GM21723 (cell line): ENCODE measurements around the gene GPD1L.

Experiments used
- ATAC-seq: cut with Tn5 transposase; IDR thresholded peaks from one replicate; pipeline ENCODE4 v1.9.1; 2021; ENCODE audit warnings: mild to moderate bottlenecking, moderate library complexity; ENCODE audit not compliant: unreplicated experiment

Gene GPD1L

DNA sequence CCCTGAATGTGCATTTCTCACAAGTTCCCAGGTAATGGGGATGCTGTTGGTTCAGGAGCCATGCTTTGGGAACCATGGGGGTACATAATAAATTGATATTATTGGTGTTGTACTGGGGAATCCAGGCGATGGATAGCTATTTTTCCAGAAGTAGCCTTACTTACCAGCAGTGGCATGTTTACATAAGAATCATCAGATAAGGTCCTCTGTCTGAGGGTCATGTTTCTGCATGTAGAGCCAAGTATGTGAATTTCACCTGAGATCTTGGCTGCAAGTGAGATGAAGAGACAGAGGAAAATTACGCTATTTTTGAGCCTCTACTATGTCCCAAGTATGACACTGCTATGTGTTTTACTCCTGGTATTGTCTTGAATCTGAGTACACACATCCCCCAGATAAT lies 26.3 kb downstream of the GPD1L start:
- no peak for ATAC-seq

DNA sequence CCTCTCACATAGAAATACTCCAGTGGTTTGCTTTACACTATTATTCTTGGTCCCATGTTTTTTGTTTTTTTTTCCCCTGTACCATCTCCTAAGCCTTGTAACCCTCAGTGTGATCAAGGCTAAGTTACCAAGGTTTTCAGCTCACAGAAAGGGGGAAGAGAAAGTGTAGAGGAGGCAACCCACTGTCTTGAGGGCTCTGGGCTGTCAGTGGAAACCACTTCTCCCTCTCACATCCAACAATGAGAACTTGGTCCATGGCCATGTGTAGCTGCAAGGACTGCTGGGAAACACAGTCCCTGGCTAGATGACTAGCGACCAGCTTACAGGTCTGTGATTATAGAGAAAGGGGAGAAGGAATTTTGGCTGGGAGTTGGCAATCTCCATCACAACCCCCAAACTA lies 30.3 kb downstream of the GPD1L start:
- ATAC-seq: no peak

DNA sequence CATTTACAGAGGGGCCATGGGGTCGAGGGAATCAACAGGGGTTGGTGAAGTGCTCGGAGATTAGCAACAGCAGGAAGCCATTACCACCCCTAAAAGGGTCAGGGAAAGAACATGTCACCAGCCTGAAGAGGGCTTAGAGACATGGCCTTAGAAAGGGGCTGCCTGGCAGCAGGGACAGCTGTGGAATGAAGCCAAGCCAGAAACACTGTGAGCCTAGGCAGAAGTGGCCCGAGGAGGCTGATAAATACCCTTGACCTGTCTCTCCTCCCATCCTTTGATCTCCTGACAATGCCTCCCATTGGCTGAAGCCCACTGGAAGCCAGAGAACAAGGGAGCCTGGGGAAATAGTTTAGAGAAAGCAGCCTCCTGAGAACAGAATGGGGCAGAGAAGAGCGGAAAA lies 31.4 kb downstream of the GPD1L start:
- ATAC-seq: no peak

DNA sequence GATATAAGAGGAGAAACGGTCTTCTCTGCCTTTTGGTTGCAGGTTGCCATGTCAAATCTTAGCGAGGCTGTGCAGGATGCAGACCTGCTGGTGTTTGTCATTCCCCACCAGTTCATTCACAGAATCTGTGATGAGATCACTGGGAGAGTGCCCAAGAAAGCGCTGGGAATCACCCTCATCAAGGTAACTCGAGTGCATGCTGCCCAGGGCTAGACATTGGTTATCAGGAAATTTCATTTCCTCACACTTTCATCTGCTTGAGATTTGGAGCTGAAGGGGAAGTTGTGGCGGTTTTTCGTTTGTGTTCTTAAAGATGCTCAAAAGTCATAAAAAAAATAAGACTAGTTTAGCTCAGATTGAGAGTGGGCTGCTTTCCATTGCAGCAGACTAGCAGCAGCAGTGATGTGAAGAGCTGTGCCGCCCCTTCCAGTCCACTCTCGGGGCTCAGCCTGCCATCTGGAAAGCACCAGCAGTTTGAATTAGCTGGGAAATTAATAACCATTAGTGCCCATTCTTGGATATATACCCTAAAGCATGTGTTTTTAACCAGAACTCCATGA lies 32.2 kb downstream of the GPD1L start:
- no peak for ATAC-seq

DNA sequence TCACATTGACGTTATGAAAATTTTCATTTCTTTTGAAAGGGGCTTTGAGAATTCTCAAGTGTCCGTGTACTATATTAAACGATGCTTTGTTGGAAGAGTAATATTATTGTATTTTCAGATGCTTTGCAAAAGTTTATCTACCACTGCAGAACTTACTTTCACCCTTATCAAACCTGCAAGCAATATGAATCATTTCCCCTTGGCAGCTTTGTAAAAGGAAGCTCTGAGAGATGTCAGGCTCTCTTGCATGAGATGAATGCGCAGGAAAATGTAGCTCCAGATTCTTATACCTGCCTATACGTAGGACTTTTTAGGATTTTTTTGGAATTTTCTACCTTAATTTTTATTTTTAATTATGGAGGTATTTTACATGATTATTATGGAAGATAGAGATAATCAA lies 34.5 kb downstream of the GPD1L start:
- ATAC-seq: no peak

DNA sequence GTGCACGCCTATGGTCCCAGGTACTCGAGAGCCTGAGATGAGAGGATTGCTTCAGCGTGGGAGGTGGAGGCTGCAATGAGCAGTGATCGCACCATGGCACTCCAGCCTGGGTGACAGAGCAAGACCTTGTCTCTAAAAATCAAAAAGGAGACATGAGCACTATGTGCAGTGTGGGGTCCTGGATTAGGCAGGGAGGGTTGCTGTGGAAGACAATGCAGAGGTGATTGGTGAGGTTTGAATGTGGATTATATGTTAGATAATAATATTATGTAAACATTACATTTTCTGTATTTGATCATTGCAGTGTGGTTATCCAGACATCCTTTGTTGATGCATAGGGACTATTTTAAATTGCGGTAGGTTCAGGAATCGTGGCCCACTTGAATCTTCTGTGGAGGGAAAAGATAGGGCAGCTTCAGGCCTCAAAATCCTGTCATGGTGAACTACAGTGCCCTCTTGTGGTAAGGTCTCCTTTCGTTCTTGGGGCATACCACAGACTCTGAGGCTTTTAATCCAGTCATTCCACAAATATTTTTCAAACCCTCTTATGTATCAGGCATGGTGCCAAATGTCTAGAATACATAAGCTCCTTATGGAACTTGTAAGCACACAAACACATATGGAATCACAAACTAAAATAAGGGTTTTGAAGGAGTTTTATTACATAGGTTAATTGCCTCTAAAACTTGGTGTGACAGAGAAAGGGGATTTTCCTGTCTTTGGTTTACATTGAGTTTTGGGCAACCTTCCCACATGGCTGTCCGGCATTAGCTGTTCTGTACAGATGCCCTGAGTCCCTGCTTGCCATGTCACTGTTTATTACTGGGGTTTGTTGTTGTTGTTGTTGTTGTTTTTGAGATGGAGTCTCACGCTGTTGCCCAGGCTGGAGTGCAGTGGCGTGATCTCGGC lies 37.7 kb downstream of the GPD1L start:
- ATAC-seq: no peak

DNA sequence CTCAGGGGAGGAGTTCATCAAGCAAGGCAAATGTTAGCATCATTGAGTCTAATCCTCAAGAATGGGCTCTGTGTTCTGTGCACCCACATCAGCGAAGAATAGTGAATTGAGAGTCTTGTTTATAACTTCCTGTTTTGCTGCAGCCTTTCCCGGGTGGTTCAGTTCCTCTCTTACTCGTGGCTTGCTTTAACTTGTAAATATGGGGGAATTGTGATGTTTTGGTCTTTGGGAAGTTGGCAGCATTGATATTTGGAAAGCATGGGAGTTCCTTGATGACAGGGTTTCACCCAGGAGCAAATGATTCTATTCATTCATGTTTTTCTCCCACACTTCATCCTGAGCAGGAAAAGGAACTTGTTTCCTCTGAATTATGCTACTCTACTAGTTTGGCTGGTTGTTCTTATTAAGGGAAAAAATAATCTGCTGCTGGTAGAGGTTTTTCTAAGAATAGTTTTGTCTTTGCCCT lies 40.4 kb downstream of the GPD1L start:
- no peak for ATAC-seq

DNA sequence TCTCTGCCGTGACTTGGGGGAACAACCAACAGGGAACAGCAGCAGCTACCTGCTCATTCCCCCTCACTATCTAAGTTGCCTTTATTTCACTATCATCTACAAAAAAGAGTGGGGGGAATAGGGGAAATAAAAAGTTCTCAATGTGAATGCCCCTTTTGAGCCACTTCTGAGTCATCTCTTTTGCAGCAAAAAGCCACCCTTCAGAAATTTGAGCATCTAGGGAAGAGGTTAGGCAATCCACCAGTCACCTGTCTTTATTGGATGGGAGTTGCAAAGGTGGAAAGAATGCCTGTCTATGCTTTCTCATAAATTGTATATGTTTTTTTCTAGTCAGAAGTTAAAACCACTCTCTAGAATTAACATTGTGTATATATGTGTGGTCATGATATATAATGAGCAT lies 41.1 kb downstream of the GPD1L start:
- no peak for ATAC-seq

DNA sequence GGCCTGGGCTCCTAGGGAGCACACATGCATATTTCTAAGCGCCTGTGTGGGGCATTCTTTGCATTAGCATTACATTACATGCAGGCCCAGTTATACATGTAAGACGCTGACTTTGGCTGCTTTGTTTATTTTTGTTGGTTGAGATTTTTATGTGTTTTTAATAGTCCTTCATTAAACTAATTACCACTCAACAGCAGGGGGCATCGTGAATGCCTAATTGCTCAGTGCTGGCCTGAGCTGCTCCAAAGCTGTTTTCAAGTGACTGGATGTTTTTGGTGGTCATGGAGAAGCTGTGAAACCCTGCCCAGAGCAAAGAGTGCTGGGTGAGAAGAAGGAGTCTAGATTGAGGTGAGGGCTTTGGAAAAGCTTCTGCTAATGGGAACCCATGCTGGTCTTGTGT lies 41.5 kb downstream of the GPD1L start:
- no peak for ATAC-seq

DNA sequence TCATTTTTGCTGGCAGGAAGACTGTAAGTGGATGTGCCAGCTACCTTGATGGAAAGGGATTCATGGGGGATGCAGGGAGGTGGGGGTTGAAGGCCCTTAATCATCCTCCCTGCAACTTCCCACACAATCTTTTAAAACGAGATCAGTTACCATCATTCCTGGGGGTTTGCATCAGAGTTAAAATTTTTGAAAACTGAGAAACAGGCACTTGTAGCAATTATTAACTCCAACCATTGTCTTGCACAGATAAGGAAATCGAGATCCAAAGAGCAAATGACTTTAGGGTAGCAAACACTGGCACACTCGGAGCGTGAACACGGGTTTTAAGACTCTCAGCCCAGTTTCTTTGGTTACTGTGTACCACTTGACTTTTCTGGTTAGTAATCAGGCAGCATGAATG lies 41.9 kb downstream of the GPD1L start:
- ATAC-seq: no peak

DNA sequence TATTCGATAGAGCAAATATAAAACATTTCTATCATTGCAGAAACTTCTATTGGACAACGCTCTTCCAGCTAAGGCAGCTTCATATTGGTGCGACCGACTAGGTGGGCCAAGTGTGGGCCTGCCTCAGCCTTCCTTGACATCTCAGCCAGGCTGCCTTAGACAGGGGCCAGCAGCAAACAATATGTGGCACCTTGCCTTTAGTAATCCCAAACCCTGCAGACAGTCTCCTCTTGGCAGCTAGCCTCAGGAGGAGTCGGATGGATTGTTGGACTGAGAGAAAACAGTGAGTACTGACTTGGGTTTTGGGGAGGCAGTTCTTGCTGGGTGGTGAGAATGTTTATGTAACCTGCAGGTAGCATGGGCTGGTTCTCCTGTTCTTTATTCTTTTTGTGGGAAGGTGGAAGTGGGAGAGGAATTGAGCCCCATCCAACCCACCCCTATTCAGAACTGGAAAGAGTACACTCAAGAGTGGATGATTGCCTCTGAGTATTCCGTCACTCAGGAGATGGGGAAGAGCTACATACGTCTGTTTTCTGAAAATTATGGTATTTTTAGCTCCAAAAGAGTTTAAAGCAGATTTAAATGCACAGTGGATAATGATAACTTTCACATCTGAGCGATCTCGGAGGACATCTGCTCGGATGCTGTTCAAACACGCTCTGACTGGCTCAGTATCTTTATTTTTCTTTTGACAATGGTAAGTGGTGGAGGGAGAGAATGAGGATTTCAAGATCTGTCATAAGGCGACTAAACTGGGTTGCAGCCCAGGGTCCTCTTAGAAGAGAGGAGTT lies 47.2 kb downstream of the GPD1L start:
- no peak for ATAC-seq

DNA sequence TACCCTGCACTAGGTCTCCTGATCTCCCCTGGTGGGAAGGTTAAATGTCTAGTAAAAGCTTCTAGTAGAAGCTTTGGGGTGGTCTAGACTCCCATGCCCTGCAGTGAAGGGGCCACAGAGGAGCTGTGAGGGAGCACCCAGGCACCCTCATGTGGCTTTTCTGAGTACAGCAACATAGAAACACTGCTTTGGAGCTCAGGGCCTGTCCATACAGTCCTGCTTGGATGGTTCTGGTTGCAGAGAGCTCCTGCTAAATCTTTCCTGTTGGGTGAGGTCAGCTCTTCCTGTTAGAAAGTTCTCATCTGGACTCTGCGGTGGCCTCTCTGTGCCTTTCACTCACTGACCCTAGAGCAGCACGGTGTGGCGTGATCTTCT lies 47.8 kb downstream of the GPD1L start:
- ATAC-seq: peak; percentile 52

DNA sequence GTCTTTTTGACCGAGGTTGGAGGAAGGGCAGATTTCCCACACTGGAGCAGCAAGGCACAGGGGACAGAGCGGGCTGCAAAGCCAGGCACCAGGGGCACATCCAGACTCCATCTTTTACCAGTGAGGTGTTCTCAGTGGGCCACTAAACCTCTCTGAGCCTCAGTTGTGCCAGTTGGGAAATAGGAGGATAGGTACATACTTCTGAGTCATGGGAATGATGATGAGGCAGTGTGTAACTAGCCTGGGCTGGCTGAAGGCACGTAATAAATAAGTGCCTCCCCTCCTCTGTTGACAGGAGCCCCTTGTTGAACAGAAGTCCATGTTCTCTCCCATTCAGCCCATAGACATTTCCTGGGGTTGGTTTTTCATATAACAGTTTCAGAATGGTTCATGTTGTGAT lies 48.7 kb downstream of the GPD1L start:
- no peak for ATAC-seq

DNA sequence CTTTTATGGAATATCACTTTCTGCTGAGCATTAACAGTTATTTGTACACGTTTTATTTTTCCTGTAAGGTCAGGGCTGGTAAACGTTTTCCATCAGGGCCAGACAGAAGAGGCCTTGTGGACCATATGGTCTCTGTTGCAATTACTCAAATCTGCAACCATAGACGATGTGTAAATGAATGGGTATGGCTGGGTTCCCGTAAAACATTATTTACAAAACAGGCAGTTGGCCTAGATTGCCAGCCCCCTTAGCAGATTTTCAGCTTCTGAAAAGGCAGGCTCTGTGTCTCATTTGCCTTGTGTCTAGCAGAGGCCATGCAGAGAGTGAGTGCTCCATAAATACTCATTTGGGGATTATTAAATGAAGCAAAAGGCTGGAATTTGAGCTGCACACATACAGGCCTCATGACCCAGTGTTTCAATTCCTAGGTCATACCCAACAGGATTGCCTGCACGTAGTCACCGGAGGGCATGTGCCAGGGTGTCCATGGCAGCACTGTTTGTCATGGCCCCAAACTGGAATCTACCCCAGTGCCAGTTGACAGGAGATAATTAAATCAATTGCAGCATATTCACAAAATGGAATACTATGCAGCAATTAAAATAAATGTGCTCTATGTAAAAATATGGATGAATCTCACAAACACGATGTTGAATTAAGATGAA lies 51.3 kb downstream of the GPD1L start:
- no peak for ATAC-seq

DNA sequence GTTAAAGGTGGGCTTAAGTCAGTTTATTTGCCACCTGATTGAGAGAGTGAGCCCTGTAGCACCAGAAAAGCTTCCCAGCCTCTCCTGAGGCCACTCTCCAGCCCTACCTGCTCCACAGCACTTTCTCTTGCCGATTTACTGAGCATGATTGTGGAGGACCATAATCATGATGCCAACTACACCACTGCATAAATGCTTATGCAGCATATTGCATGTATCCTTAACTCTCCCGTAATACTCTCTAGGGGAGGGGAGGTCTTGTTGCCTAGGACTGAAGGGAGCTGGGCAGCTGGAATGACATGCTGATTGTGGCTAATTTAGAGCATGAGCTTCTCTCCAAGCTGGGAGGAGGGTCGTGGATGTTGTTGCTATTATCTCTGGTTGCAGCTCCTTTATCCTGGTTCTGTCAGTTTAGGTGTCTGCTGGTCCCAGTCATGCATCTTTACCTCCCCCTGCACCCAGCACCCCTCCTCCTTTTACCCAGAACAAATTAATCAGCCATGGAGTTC lies 54.3 kb downstream of the GPD1L start:
- ATAC-seq: no peak

DNA sequence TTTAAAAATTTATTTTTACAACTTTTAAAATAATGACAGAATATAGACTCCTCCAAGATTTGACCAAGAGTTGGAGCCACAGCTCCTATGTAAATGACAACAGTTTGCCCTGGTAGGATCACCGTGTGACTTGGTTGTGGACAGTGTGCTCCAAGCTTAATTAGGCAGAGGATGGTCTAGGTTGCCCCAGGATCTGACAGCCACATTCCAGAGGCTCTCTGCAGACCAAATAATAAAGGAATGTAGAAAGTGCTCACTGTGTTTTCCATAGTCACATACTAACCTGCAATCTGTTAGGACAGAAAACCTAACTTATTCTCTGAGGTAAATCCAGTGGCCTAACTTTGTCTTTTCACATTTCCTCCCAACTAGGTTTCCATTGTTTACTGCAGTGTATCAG lies 59.0 kb downstream of the GPD1L start:
- ATAC-seq: no peak

DNA sequence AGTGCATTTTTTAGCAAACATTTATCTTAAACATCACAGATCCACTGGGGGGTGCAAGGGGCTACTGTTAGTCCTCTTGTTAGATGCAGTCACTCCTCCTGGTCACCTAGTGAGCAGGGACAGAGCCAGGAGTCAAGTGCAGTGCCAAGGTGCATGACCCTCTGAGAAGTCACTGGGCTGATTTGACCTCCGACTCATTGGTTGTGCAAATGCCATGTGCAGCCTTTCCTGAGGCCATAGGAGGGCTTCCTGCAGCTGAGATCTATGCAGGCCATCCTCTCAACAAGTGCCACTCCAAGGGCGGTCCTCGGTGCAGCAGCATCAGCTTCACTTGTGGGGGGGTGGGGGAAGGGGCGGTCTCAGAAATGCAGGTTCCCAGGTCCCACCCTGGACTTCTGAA lies 60.2 kb downstream of the GPD1L start:
- ATAC-seq: no peak

DNA sequence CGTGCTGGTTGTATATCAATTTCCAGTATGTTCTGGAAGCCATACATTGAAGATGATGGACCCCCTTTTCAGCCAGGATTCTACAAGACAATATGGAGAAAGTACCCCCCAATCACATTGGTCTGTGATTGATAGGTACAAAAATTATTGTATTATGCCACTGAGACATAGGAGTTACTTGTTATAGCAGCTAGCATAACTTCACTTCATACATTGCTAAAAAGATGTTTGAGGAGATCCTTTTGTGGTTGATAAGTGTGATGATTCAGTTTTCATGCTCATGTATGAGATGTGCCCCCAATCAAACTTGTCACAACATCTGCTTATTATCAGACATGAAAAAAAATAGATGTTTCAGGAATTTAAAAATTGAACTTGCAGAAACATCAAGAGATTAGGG lies 66.0 kb downstream of the GPD1L start:
- ATAC-seq: no peak

DNA sequence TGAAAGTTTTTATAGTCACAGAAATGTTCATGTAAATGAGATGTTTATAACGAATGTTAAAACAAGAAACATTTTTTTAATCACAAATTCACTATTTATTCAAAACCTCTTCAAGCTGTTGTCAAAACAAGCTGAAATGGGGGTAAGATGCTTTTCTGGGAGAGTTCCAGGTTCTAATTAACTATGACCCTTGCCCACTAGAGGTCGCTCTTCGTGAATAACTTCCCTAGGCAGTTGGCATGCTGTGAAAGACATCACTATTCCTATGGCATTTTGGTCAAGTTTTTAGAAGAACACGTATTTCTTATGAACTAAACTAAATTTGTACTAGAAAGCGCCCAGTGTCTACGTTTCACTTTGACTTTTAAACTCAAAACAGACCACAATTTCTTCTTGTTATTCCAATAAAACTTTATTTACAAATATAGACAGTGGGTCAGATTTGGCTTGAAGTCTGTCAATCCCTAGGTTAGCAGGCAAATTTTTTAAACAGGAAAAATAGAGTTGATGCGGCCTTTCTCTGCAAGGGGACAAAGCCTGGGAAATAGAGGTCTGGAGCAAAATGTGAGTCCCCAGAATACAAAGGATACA lies 69.3 kb downstream of the GPD1L start:
- ATAC-seq: no peak

DNA sequence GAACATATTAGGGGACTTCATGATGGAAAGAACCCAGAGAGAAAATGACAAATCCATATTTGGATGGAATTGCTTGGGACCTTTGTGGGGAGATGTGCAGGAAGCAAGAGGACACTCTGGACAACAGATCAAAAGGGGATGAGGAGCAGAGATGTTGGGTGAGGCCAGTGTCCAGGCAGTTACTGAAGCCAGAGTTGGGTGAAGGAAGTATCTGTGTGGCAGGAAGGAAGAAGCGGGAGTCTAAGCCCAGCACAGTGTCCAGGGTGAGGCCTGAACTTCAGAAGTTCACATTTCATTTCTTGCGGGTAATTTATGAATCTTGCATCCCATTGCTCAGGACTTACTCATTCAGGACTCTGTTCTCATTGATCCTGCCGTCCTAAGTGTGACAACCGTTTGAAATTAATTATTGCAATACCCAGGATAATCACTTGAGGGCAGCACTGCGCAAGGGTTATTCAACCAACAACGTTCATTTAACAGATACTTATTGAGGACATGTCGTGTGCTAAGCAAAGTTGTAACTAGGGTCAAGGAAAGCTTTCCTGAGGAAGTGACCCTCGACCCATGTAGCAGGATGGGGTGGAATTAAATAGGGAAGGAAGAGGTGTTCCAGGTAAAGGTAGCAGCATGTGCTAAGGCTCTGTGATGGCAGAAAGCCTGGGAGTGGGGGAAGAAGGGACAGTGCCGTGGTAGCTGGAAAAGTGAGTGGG lies 70.7 kb downstream of the GPD1L start:
- ATAC-seq: peak; percentile 81
